HG03460 (cell line): ENCODE measurements around the gene CASP12.

Source experiments
- ATAC-seq: cut with Tn5 transposase; IDR thresholded peaks from one replicate; pipeline ENCODE4 v1.9.1; 2021; ENCODE audit not compliant: unreplicated experiment

CASP12 gene

DNA sequence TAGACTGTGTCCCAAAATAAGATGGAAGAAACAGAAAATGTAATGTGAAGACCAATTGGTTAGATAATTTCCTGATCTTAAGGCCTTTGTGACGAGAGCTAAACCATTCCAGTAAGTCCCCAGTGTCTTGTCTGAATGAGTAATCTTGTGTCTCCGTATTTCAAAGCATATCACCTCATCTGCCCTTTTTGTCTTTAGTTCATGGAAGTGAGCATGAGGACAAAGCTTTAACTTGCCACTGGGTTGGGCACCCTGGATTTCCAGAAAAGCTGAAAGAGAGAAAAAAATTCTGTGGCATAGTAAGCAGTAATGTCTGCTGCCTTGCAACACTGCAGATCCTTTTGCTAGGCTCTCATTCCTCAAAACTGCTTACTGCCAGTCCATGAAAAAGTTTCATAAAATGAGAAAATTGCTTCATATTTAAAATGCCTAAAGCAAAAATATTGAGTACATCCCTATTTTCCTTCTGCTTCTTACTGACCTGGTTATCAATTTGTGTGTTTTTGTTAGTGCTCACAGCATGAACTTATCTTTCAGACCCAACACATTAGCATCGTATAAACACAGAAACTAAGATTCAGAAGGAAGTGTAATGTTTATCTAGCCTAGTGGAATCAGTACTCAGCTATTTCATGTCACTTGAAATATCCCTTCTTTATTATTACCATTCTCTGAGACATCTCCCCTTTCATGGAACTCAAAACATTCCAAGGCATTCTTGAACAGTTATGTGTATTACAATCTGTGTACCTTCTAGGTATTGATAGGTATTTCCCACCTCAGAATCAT, 5.3 kb downstream of the CASP12 start:
- ATAC-seq: no peak

GRCh38 chr11:104891135-104891534, 7.1 kb downstream of the CASP12 start:
- ATAC-seq: no peak

DNA sequence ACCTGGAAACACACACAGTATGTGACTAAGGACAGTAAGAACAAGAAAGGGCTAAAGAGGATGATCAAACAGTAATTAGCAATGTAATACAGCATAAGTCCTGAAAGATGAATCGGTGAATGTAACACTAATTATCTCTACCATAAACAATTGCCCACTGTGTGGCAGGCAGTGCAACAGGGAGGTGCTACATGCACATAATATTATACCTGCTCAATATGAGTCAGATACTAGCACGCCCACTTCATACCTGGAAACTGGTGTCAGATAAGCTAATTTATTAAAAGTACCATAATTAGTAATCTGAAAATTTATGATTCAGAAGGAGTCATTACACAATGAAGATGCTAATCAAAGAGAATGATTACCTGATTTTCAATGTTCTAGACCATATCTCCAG, 14.9 kb downstream of the CASP12 start:
- ATAC-seq: no peak

- peak; percentile 68 for ATAC-seq
Measured at GRCh38 chr11:104881117-104881794, 17.0 kb downstream of the CASP12 start.

DNA sequence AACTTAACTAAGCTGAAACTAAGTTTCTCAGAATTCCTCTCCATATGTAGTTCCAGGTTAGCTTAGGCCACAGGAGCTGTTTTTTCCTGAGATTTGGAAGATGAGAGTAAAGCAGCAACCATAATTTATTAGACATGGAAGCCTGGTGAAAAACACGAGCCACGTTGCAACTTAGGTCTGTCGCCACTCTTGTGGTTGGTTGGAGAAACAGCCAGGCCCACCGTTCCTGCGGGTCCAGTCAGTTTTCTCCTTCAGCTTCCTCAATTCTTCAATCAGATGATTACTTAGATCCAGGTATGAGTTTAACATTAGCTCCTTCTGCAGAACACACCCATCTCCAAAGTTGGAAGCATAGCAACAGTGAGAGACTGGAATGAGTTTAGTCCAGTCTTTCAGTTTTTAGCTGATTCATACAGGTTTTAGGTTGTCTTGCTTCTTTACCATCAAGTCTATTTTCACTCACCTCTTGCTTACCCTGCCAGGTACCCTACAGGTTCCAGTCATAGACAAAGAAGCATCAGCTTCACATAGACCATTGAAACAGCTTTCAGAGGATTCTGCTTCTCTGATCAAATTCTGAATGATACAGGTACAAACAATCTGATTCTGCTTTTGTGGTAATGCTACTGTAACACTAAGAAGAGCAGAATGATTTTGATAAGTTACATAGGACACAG, 18.6 kb downstream of the CASP12 start:
- ATAC-seq: no peak

DNA sequence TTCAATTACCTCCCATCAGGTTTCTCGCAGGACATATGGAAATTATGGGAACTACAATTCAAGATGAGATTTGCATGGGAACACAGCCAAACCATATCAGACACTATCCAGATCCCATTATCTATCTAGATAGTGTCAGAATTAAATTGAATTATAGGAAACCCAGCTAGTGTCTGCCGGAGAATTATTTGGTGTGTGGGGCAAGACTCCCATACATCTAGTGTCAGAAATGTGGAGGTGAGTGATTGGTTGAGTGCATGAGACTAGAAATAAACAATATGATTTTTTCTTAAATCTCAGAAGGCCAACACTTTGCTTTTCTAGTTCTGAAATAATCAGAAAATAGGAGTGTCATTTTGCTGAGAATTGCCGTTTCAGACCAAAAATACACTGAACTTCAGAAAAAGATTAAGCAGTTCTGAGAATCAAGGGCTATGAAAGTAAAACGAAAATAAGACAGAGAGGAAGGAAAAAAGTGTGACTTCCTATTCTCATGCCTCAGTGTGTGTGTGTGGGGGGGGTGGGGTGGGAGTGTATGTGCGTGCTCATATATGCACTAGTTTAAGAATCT, 21.3 kb downstream of the CASP12 start:
- peak; percentile 48 for ATAC-seq

DNA sequence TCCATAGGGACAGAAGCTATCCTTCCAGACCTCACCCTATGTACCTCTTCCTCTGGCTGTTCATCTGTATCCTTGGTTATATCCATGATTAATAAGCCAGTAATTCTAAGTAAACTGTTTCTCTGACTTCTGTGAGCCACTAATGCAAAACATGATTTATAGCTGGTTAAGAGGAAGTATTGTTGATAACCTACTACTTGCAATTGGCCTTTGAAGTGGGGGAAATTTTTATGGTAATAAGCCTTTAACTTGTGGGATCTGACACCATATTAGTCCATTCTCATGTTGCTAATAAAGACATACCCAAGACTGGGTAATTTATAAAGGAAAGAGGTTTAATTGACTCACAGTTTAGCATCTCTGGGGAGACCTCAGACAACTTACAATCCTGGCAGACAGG, 21.9 kb downstream of the CASP12 start:
- no peak for ATAC-seq

GRCh38 chr11:104873252-104873651, 25.0 kb downstream of the CASP12 start:
- ATAC-seq: no peak

DNA sequence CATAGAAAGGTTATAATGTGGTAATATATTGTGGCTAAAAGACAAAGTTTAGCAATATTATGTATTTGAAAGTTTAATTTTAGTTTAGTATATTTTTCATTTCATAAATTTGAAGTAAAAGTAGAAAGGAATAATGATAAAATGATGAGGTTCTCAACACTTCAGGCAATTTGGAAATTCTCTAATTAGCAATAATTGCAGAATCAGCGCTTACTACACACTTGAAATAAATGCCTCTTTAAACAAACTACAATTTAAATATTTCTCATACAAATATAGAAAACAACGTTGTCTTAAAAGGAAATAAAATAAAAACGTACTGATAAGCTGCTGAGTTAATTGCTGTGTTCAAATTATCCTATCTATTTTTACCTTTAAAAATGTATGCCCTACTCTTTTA, 25.9 kb downstream of the CASP12 start:
- ATAC-seq: no peak

GRCh38 chr11:104870910-104871309, 27.4 kb downstream of the CASP12 start:
- ATAC-seq: no peak

GRCh38 chr11:104866815-104867214, 31.4 kb downstream of the CASP12 start:
- ATAC-seq: no peak

GRCh38 chr11:104858882-104859775, 39.1 kb downstream of the CASP12 start:
- peak; percentile 80 for ATAC-seq

GRCh38 chr11:104856607-104857006, 41.7 kb downstream of the CASP12 start:
- no peak for ATAC-seq

DNA sequence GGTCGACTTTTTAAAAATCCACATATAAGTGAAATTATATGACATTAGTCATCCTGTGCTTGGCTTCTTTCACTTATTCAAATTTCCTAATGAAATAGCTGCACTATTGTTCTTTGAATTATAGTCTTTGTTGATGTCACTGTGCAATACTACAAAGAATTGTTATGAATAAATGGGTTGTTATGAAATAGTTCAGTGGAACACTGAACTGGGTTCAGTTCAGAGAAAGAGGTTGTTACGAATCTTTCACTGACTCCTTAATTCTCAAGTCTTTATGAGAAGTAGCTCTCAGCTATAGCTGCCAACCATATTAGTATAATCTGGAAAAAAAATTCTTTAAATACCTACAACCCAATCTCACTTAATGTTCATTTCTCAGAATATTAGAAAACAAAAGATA, 42.3 kb downstream of the CASP12 start:
- ATAC-seq: no peak

GRCh38 chr11:104853276-104853675, 45.0 kb downstream of the CASP12 start:
- ATAC-seq: no peak

DNA sequence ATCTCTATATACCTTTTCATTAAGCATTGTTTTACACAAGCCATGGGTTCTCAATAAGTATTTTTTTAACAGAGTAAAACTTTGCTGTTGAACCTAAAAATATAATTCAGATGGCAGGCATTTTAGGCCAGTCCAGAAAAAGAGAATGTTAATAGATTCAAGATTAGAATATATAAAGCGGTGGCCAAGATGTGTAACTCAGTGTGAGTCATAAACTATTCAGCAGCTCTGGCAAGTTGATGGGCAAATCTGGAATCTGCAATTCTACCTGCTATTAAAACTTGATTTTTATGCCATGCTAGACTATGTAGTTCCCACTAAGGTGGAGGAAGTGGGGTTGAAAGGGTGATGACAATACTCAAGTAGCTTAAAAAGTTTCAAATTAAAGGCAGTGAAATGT, 45.4 kb downstream of the CASP12 start:
- no peak for ATAC-seq

DNA sequence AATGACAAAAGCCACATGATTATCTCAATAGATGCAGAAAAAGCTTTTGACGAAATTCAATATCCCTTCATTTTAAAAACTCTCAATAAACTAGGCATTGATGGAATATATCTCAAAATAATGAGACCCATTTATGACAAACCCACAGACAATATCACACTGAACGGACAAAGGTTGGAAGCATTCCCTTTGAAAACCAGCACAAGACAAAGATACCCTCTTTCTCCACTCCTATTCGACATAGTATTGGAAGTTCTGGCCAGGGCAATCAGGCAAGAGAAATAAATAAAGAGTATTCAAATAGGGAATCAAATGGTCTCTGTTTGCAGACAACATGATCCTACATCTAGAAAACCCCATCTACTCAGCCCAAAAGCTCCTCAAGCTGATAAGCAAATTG, 52.0 kb downstream of the CASP12 start:
- ATAC-seq: no peak

DNA sequence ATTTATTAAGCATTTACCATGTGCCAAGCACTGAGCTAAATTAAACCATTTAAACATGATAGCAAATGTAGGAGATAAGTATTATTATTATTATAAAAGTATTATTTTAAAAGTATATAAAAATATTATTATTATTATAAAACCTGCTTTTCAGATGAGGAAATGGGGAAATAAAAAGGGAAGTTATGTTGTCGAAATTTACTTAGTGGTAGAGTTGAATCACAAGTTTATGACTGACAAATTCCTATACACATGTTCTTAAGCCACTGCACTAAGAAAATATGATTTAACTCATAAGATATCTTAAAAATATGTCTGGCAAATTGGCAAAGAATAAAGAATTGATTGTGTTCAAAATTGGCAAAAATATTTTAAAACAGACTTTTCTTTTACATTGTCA, 53.8 kb downstream of the CASP12 start:
- ATAC-seq: no peak

- ATAC-seq: no peak
Measured at GRCh38 chr11:104843150-104843836, 55.0 kb downstream of the CASP12 start.

DNA sequence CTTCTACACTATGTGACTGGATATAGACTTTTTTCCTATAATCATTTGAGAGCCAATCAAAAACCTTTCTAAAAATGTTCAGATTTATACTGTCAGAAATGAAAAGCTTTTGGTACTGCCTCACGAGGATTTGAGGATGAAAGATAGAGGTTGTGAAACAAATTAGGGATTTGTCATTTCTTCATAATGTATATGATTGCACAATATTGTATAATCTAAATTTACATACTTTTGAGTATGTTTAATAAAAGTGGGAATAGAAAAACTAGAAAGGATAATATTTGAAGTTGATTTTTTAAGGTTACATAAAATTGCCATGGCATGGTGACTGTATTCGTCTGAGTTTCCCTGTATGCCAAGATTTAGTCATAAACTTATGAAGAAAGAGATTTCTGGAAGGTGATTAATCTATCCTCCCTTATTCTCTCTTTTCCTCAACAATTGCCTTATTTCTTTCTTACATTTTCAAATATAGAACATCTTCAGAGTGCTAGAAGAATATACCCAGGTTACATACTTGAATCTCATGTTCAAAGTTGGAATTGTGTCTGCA, 56.2 kb downstream of the CASP12 start:
- no peak for ATAC-seq
